ENCODE measurements around the gene ADAMTSL5.
"Not testable (repeated sequence)": the region's sequence is repeated elsewhere in the genome, so short reads cannot be mapped to it uniquely, and the experiment has no call there.

Gene ADAMTSL5

GRCh38 chr19:1481224-1481892 lies 31.5 kb downstream of the ADAMTSL5 start:
- no peak for DNase-seq (ENCODE audit: low read depth in 2 of 2)

GRCh38 chr19:1478934-1479707 lies 33.7 kb downstream of the ADAMTSL5 start, which contains the start of gene C19orf25:
Gene C19orf25, minus strand, starts transcription at chr19:1479215. Its CDS starts 312 bp downstream, at chr19:1478903.
- DNase-seq (ENCODE audit: low read depth in 2 of 2): peak; percentile 90 to 93

- DNase-seq (ENCODE audit: low read depth in 2 of 2): not testable (repeated sequence)
Measured at GRCh38 chr19:1477056-1477455, 35.8 kb downstream of the ADAMTSL5 start.

- DNase-seq (ENCODE audit: low read depth in 2 of 2): no peak
Measured at GRCh38 chr19:1475751-1476437, 36.9 kb downstream of the ADAMTSL5 start.

- no peak for DNase-seq (ENCODE audit: low read depth in 2 of 2)
Measured at GRCh38 chr19:1474765-1475351, 38.0 kb downstream of the ADAMTSL5 start.

GRCh38 chr19:1474011-1474764 lies 38.6 kb downstream of the ADAMTSL5 start:
- no peak for DNase-seq (ENCODE audit: low read depth in 2 of 2)

GRCh38 chr19:1473085-1473851 lies 39.6 kb downstream of the ADAMTSL5 start:
- no peak for DNase-seq (ENCODE audit: low read depth in 2 of 2)

- no peak for DNase-seq (ENCODE audit: low read depth in 2 of 2)
Measured at GRCh38 chr19:1472231-1473084, 40.4 kb downstream of the ADAMTSL5 start.

GRCh38 chr19:1471515-1472160 lies 41.2 kb downstream of the ADAMTSL5 start:
- no peak for DNase-seq (ENCODE audit: low read depth in 2 of 2)

- DNase-seq (ENCODE audit: low read depth in 2 of 2): no peak
Measured at GRCh38 chr19:1471010-1471514, 41.8 kb downstream of the ADAMTSL5 start.

- peak; percentile 57 to 64 for DNase-seq (ENCODE audit: low read depth in 2 of 2)
Measured at GRCh38 chr19:1470305-1471009, 42.4 kb downstream of the ADAMTSL5 start.

- DNase-seq (ENCODE audit: low read depth in 2 of 2): no peak
Measured at GRCh38 chr19:1470055-1470304, 42.8 kb downstream of the ADAMTSL5 start.

GRCh38 chr19:1469255-1470054 lies 43.4 kb downstream of the ADAMTSL5 start:
- DNase-seq (ENCODE audit: low read depth in 2 of 2): no peak

- peak in 1 of 2 donors; percentile 49 for DNase-seq (ENCODE audit: low read depth in 2 of 2)
Measured at GRCh38 chr19:1468821-1469254, 44.0 kb downstream of the ADAMTSL5 start.

- DNase-seq (ENCODE audit: low read depth in 2 of 2): no peak
Measured at GRCh38 chr19:1468274-1468820, 44.5 kb downstream of the ADAMTSL5 start.

GRCh38 chr19:1467490-1468273 lies 45.1 kb downstream of the ADAMTSL5 start:
- DNase-seq (ENCODE audit: low read depth in 2 of 2): no peak

GRCh38 chr19:1467215-1467489 lies 45.7 kb downstream of the ADAMTSL5 start:
- DNase-seq (ENCODE audit: low read depth in 2 of 2): no peak

All from stimulated activated CD4-positive, alpha-beta T cell treated with anti-CD3 and anti-CD28 coated beads, Interleukin-4, amount 100 ng/mL, for 48 hours (primary cell).